NCI-H2227 treated with DMSO at 0.1 percent for 48 hours (cell line): ENCODE data around the gene CUL7.
"Not testable (repeated sequence)": the region's sequence is repeated elsewhere in the genome, so short reads cannot be mapped to it uniquely, and the experiment has no call there.

Source experiments
- DNase-seq: peaks from one replicate; lab custom pipeline; 2025; lab: John Stamatoyannopoulos, UW

The CUL7 gene

DNA sequence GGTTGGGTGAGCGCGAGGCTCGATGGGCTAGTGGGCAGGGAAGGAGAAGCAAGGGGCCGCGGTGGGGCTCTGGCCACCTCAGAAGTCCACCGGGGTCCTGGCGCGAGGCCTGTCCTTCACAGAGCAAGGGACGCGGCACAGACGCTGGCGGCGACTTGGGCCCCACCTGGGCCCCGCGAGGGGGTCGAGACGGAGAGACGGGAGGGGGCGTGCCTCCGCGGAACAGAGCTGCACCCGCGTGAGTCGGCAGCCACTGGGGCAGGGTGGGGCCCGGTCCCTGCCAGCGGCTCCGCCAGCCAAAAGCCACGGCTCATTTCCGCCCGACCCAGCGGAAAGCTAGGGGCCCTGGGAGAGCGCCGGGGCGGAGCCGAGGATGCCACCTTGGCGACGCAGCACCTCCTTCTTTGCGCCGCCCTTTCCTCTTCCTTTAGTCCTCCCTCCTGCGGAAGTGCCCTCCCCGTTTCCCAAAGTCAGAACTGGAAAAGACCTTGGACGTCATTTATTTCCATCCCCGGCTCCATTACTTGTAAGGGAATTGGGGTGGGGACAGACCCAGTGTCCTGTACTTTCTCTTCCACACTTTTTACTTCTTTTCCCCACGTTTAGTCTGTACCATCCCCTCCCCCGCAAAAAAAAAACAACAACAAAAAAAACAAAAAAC is at the start of gene CUL7:
CUL7 (minus strand) TSS at position 307 of the 661 bp plus-strand sequence. CDS start 1,063 bp downstream, outside the sequence.
- DNase-seq = peak; percentile 89

GRCh38 chr6:43101497-43101896 is 47.8 kb upstream of the CUL7 start:
- DNase-seq = no peak

DNA sequence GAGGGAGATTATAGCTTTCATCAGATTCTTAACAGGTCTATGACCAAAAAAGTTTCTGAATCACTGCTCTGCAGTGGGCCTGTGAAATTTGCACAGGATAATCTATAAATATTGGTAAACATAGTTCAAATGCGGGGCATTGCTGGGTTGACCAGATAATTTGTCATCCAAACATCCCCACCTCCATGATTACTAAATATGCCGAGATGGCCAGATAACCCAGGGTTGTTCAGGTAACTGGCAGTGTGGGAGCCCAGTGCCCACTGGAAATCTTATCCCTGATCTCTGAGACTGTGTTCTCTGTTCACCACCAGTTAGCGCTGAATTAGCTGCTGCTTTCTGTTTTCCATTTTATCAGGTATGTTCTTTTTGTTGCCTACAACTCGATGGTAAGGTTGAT is 43.9 kb upstream of the CUL7 start:
- no peak for DNase-seq

- no peak for DNase-seq
Measured at GRCh38 chr6:43097098-43097489, 43.4 kb upstream of the CUL7 start.

GRCh38 chr6:43096451-43097097 is 42.9 kb upstream of the CUL7 start:
- no peak for DNase-seq

DNA sequence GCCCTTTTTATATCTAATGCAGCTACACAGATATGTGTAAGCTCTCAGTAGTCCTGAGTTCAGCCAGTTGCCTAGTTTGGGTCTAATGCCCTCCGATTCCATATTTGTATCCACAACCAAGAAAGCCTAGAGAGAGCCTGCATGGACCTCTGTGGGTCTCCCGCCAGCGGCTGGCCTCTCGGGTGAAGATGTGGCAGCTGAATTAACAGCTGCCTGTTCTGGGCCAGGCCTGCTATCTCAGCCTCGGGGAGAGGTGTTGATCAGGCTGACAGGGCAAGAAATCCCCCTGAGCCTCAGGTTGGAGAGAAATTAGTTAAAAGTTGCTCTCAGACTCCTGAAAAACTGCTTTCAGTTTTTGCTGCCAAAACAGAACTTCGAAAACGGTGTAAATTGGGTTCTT is 42.3 kb upstream of the CUL7 start:
- no peak for DNase-seq

- no peak for DNase-seq
Measured at GRCh38 chr6:43093436-43094289, 40.0 kb upstream of the CUL7 start.

DNA sequence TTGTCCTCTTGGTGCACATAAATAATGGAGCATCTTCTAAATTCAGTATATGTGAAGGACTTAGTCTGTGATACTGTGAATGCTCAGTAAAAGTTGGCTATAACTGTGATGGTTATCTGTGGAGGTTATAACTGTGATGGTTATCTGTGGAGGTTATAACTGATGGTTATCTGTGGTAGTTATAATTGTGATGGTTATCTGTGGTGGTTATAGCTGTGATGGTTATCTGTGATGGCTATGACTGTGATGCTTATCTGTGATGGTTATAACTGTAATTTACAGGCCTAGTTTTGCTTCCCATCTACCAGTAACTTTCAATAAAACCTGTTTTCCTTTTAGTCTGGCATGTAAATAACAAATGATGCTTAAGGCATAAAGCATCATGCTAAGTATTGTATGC is 39.0 kb upstream of the CUL7 start:
- no peak for DNase-seq

DNA sequence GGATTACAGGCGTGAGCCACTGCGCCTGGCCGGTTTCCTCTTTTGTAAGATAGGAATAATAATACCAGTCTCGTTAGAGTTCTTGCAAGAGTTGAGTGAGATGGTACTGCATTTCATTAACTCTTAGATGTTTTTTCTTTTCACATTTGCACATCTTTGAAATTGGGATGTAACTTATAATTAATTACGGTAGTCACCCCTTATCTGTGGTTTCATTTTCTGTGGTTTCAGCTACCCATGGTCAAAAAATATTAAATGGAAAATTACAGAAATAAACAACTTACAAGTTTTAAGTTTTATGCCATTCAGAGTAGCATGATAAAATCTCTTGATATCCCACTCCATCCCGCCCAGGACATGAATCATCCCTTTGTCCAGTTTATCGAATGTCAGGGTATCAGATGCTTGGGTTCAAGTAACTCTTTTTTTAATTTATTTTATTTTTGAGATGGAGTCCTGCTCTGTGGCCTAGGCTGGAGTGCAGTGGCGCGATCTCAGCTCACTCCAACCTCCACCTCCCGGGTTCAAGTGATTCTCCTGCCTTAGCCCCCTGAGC is 37.9 kb upstream of the CUL7 start:
- DNase-seq = no peak

DNA sequence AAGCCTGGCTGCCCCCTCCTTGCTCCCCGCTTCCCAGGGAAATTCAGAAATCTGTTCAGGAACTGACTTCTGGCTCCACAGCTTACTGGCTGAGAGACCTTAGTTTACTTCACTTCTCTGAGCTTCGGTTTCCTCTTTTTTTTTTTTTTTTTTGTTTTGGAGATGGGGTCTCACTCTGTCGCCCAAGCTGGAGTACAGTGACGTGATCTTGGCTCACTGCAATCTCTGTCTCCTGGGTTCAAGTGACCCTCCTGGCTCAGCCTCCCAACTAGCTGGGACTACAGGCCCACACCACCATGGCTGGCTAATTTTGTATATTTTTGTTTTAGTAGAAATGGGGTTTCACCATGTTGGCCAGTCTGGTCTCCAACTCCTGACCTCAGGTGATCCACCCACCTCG is 37.4 kb upstream of the CUL7 start:
- DNase-seq = no peak

- no peak for DNase-seq
Measured at GRCh38 chr6:43090559-43090956, 36.9 kb upstream of the CUL7 start.

DNA sequence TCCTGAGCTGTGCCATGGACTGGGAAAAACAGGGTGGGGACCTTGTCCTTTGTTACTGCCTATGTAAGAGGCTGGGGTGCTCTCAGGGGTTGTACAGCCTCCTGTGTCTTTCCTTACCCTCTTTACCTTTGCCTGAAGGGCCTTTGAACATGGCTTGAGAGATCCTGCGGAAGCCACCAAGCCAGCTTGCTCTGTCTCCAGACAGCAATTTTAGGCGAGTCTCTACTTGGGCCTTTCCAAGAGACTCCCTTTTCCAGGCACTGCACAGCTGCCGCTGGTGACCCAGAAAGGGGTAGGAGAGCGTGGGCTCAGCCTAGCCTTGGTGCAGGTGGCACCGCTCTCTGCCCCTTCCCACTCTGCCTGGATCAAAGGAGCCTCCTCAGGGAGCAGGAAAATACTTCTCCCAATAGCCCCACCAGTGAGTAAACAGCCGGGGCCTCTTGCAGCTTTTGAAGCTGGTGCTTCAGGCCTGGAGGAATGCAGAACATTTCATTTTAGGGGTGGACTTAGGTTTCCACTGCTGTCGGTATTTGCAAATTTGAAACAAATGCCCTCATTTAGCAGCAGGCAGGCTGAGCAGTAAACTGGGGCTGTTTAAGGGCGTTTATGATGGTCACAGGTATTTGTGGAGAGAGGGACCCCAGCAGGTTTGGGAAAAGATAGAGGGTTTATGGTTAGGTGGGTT is 36.4 kb upstream of the CUL7 start:
- DNase-seq = no peak

GRCh38 chr6:43089467-43089866 is 35.8 kb upstream of the CUL7 start:
- no peak for DNase-seq

- DNase-seq = no peak
Measured at GRCh38 chr6:43088654-43089056, 35.0 kb upstream of the CUL7 start.

DNA sequence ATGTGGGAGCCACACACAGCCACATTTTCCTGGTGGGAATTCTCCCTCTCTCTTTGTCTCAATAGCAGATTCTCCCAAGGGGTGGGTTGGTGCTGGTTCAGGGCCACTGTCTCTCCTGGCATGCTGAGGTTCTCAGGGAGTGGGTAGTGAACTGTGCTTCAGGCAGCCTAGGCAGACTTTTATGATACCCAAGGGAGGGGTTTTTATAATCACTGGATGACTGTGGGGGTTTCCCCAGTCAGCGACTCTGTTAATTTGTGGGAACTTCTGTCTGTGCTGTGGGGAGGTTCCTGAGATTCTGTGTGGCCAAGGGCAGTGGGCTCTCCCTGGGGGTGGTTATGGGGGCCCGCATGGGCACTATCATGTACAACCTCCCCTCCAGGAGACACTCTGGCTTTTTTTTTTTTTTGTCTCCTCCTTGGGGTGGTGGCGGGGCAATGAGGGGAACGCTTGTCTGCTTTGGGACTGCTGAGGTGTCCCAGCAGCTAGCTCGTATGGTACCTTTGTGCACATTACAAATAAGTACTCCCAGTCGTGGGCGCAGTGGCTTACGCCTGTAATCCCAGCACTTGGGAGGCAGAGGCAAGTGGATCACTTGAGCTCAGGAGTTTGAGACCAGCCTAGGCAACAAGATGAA is 32.5 kb upstream of the CUL7 start:
- DNase-seq = no peak

DNA sequence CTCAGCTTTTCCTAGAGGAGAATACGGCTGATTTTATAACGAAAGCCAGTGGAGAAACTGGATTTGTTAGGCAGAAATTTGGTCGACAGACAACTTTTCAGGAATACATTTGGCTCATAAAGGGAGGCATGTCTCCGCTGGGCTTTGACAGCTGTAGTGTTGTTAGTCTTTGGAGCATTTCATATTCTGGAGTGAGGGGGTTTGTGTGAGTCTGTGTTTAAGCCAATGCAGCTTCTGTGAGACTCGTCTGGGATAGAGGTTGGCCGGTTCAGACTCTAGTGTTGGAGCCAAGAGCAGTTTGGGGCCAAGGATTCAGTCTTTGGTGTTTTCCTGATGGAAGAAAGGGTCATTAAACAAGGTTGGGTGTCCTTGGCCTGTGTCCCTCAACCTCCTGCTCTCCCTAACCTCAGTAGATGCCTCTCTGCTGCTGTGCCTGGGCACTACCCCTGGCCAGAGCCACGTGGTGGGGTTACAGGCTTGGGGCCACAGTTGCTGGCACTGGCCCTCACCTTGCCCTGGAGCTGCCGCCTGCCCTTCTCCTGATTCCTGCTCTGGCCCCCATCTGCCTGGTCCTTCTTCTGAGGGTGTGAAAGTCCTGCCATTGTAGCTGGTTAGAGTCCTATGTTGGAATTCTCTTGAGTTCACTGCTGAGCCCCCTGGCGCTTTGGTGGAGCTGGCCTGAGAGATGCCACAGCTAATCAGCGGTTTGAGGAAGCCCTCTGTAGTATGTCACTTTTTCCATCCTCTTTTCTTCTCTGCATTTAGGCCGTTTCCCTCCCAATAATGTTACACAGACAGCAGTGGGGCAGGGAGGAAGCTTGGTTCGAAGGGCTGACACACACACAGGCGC is 29.4 kb upstream of the CUL7 start:
- no peak for DNase-seq

- not testable (repeated sequence) for DNase-seq
Measured at GRCh38 chr6:43081922-43082321, 28.3 kb upstream of the CUL7 start.

DNA sequence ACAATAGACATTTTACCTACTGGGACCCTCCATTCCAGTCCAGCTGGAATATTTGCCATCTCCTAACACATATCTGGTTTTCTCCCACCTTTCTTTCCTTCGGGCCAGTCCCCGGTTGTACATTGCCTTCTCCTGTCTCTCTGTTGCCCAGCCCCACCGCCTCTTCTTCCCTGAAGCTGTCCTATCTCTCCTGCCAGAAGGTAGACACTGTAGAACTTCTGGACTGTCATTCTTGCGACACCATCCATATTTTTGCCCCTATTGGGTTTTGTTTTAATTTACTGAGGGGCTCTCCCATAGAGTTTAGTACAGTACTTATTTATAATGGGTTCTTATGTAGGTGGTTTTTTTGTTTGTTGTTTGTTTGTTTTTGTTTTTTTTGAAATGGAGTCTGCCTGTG is 27.4 kb upstream of the CUL7 start:
- DNase-seq = no peak

GRCh38 chr6:43078691-43079090 is 25.0 kb upstream of the CUL7 start:
- DNase-seq = no peak

GRCh38 chr6:43077981-43078511 is 24.4 kb upstream of the CUL7 start:
- no peak for DNase-seq
